Measurements from ENCODE around the gene UBE2D1.

The UBE2D1 gene

GRCh38 chr10:58334817-58335305 lies at the start of gene UBE2D1:
Gene UBE2D1, plus strand, starts transcription at chr10:58335006. Its CDS starts 196 bp downstream, at chr10:58335202.
- peak; percentile 82 for DNase-seq

- no peak for DNase-seq
These were observed 43.1 kb upstream of the UBE2D1 start for GRCh38 chr10:58291538-58292174.

- DNase-seq: no peak
These were observed 40.8 kb upstream of the UBE2D1 start for GRCh38 chr10:58293989-58294388.

- peak; percentile 52 for DNase-seq
These were observed 35.2 kb upstream of the UBE2D1 start for GRCh38 chr10:58299580-58299979.

- DNase-seq: no peak
These were observed 34.1 kb upstream of the UBE2D1 start for GRCh38 chr10:58300676-58301075.

GRCh38 chr10:58302254-58302653 lies 32.6 kb upstream of the UBE2D1 start:
- DNase-seq: no peak

GRCh38 chr10:58304099-58304633 lies 30.6 kb upstream of the UBE2D1 start:
- DNase-seq: no peak

GRCh38 chr10:58305821-58306220 lies 29.0 kb upstream of the UBE2D1 start:
- DNase-seq: no peak

- DNase-seq: no peak
These were observed 27.1 kb upstream of the UBE2D1 start for GRCh38 chr10:58307676-58308075.

- DNase-seq: no peak
These were observed 23.8 kb upstream of the UBE2D1 start for GRCh38 chr10:58311026-58311425.

GRCh38 chr10:58316874-58317273 lies 17.9 kb upstream of the UBE2D1 start:
- no peak for DNase-seq

GRCh38 chr10:58318346-58318745 lies 16.5 kb upstream of the UBE2D1 start:
- no peak for DNase-seq

- DNase-seq: no peak
These were observed 15.2 kb upstream of the UBE2D1 start for GRCh38 chr10:58319599-58319998.

- no peak for DNase-seq
These were observed 14.3 kb upstream of the UBE2D1 start for GRCh38 chr10:58320351-58321049.

GRCh38 chr10:58322072-58322834 lies 12.6 kb upstream of the UBE2D1 start:
- no peak for DNase-seq

GRCh38 chr10:58322835-58323209 lies 12.0 kb upstream of the UBE2D1 start:
- DNase-seq: no peak

GRCh38 chr10:58326967-58327381 lies 7.8 kb upstream of the UBE2D1 start:
- DNase-seq: no peak

- DNase-seq: no peak
These were observed 6.6 kb upstream of the UBE2D1 start for GRCh38 chr10:58328233-58328632.

- no peak for DNase-seq
These were observed 4.4 kb upstream of the UBE2D1 start for GRCh38 chr10:58330431-58330830.

GRCh38 chr10:58331646-58332045 lies 3.2 kb upstream of the UBE2D1 start:
- no peak for DNase-seq

GRCh38 chr10:58335306-58336005 lies 650 bp downstream of the UBE2D1 start:
- peak; percentile 5 for DNase-seq

- no peak for DNase-seq
These were observed 1.4 kb downstream of the UBE2D1 start for GRCh38 chr10:58336242-58336641.

- no peak for DNase-seq
These were observed 6.6 kb downstream of the UBE2D1 start for GRCh38 chr10:58341422-58341821.

Data from stimulated activated CD4-positive, alpha-beta T cell treated with anti-CD3 and anti-CD28 coated beads, Interleukin-1b, Interleukin-23, amount 100 ng/mL, for 48 hours (primary cell).